NT2/D1 (cell line): ENCODE results near the gene IGFBP6.

Experiments used
- YY1 ChIP-seq: IDR thresholded peaks from 2 replicates; pipeline ENCODE4 v1.6.1; 2011; ENCODE audit not compliant: insufficient read length, insufficient read depth
- ZNF274 ChIP-seq: IDR thresholded peaks from 2 replicates; pipeline ENCODE4 v1.6.1; 2011; ENCODE audit warnings: mild to moderate bottlenecking, low read depth, low read length

- TF ChIP-seq ZNF274 (no peak), YY1 (no peak)
These were observed 1.0 kb downstream of the IGFBP6 start for GRCh38 chr12:53098354-53098981.
